HepG2 (cell line): ENCODE measurements around the gene CDK6. TPM values are rescaled to one million over a fixed set of nuclear protein-coding genes. Genes with fewer than 3 reads are reported as not detected.

ENCODE experiments used
- BATF2 ChIP-seq: sonication (generic); formaldehyde crosslinking; IDR thresholded peaks from 2 replicates; pipeline ENCODE4 v1.8.0; 2022; ENCODE audit warnings: mild to moderate bottlenecking, missing genetic modification reagents, moderate library complexity
- FOXP4 ChIP-seq: sonication (generic); formaldehyde crosslinking; IDR thresholded peaks from 2 replicates; pipeline ENCODE4 v1.4.0; 2020; ENCODE audit warnings: missing genetic modification reagents
- GZF1 ChIP-seq: sonication (generic); formaldehyde crosslinking; IDR thresholded peaks from 2 replicates; pipeline ENCODE4 v1.5.1; 2020; ENCODE audit warnings: mild to moderate bottlenecking, missing genetic modification reagents
- MIER3 ChIP-seq: IDR thresholded peaks from 2 replicates; pipeline ENCODE4 v1.6.1; 2016; ENCODE audit warnings: missing compliant biosample characterization, borderline replicate concordance
- NFKB2 ChIP-seq: sonication (generic); formaldehyde crosslinking; IDR thresholded peaks from 2 replicates; pipeline ENCODE4 v1.4.0; 2020; ENCODE audit warnings: missing genetic modification reagents, borderline replicate concordance
- NR2F6 ChIP-seq, 2 experiments: IDR thresholded peaks; 2 replicates each; pipeline ENCODE4 v1.6.1; 2016; ENCODE audit warnings: antibody characterized with exemption in 1 of 2, mild to moderate bottlenecking in 1 of 2
- PBX3 ChIP-seq: sonication (generic); formaldehyde crosslinking; IDR thresholded peaks from 2 replicates; pipeline ENCODE4 v1.8.1; 2023; ENCODE audit warnings: missing genetic modification reagents, inconsistent platforms, borderline replicate concordance
- PRDM15 ChIP-seq: sonication (generic); formaldehyde crosslinking; IDR thresholded peaks from 2 replicates; pipeline ENCODE4 v1.4.0; 2020; ENCODE audit warnings: missing genetic modification reagents
- SRF ChIP-seq: IDR thresholded peaks from 2 replicates; pipeline ENCODE4 v1.6.1; 2011; ENCODE audit warnings: mild to moderate bottlenecking, low read depth, low read length, moderate library complexity
- TFAP4 ChIP-seq: sonication (generic); IDR thresholded peaks from 2 replicates; pipeline ENCODE4 v1.6.1; 2016; ENCODE audit warnings: low read depth, borderline replicate concordance
- UBTF ChIP-seq: sonication (generic); formaldehyde crosslinking; IDR thresholded peaks from 2 replicates; pipeline ENCODE4 v1.4.0; 2020; ENCODE audit warnings: mild to moderate bottlenecking, missing genetic modification reagents
- ZBTB1 ChIP-seq: sonication (generic); formaldehyde crosslinking; IDR thresholded peaks from 2 replicates; pipeline ENCODE4 v1.4.0; 2020; ENCODE audit warnings: missing genetic modification reagents, borderline replicate concordance
- polyA plus RNA-seq, 8 experiments: library from polyadenylated mRNA; depleted of rRNA in 3 of 8; stranded (reverse) in 7 of 8; unstranded in 1 of 8; fragments of >200 nt; fragmentation: Illumina TruSeq in 4 of 8; extraction: Trizol in 4 of 8; gene quantifications; 2 replicates each; pipeline versions ENCODE4 v1.2.1 to v1.2.3, GENCODE V29; 2011 to 2016; ENCODE audit warnings: low read depth in 4 of 8, missing spikeins in 1 of 8, mixed read lengths in 1 of 8; ENCODE audit not compliant: insufficient read depth in 1 of 8
- total RNA-seq, 5 experiments: library from RNA; depleted of rRNA; stranded (reverse); fragments of >200 nt; fragmentation: Illumina TruSeq; extraction: Trizol; gene quantifications; 2 replicates each; pipeline ENCODE4 v1.2.3, GENCODE V29; 2016; ENCODE audit warnings: low read depth in 1 of 5

The CDK6 gene
- total and polyA plus RNA-seq, 2 of the 13 experiments (the other 11 are each of a cell fraction or from before 2014, with no cell fraction given), result 34.6 to 90.8 TPM

GRCh38 chr7:92834507-92835260 is 1.7 kb downstream of the CDK6 start (continued):
- TF ChIP-seq PRDM15 (CRISPR knock-in tag) (peak; percentile 9; the same call in 1 of the 2 replicates), ZBTB1 (CRISPR knock-in tag) (no peak), NFKB2 (CRISPR knock-in tag) (peak; percentile 27; the same call in 1 of the 2 replicates), UBTF (peak; percentile 50; the same call in 1 of the 2 replicates), NR2F6 (IDR thresholded peaks at IDR 0.05) (no peak), NR2F6 (CRISPR knock-in tag; IDR thresholded peaks at IDR 0.05) (no peak), TFAP4 (no peak), BATF2 (CRISPR knock-in tag) (no peak), SRF (no peak), PBX3 (CRISPR knock-in tag) (no peak), FOXP4 (CRISPR knock-in tag) (0 out of 2 replicates have a peak, but pooled peaks have one; percentile 16), MIER3 (CRISPR knock-in tag) (no peak), GZF1 (CRISPR knock-in tag) (no peak)
